Lower lobe of right lung (tissue), 2 donors: Measurements from ENCODE around the gene TSPAN13. TPM values are rescaled to one million over a fixed set of nuclear protein-coding genes. Genes with fewer than 3 reads are reported as not detected.
"Not testable (repeated sequence)": the region's sequence is repeated elsewhere in the genome, so short reads cannot be mapped to it uniquely, and the experiment has no call there.

ENCODE experiments used
- ATAC-seq, 2 donors: fragments of 200-7000 bp; cut with Tn5 transposase; one replicate each; pipeline ENCODE4 v1.9.1; 2020 to 2022; ENCODE audit warnings: mild to moderate bottlenecking in 2 of 2, moderate library complexity in 2 of 2
- DNase-seq: peaks from one replicate; pipeline ENCODE4 v3.0.0-alpha.2; 2020
- H3K27ac ChIP-seq: fragments of 200-600 bp; one replicate; pipeline ENCODE4 v1.8.0; 2022
- H3K27me3 ChIP-seq: fragments of 200-600 bp; one replicate; pipeline ENCODE4 v1.8.0; 2022; ENCODE audit warnings: low read depth
- H3K36me3 ChIP-seq: fragments of 200-600 bp; one replicate; pipeline ENCODE4 v1.8.0; 2022; ENCODE audit warnings: mild to moderate bottlenecking
- H3K4me1 ChIP-seq: fragments of 200-600 bp; one replicate; pipeline ENCODE4 v1.8.0; 2022
- H3K4me3 ChIP-seq: fragments of 200-600 bp; one replicate; pipeline ENCODE4 v1.8.0; 2022; ENCODE audit warnings: mild to moderate bottlenecking
- H3K9me3 ChIP-seq: fragments of 200-600 bp; one replicate; pipeline ENCODE4 v1.8.0; 2022
- intact Hi-C: fragments of 100-400 bp; cut with DNase I; formaldehyde crosslinking; loops from one replicate; pipeline ENCODE4 v1.11.0; 2022
- total RNA-seq: library from RNA; stranded (reverse); fragmentation: NEBNext Ultra II Directional; extraction: Animal tissue kit (Norgen Biotek cat#: 25700); gene quantifications from one replicate; pipeline ENCODE4 v1.2.1, GENCODE V29; 2021
- TF ChIP-seq, protein P1 (sequence below): fragments of 200-600 bp; IDR thresholded peaks from one replicate; pipeline ENCODE4 v1.8.0; 2022; ENCODE audit warnings: antibody characterized with exemption, mild to moderate bottlenecking
- donor health status: DM: no; HTN: yes; CAD: no; lungs with severe emphysema.

Gene TSPAN13
- total RNA-seq, 1 donor from 2014 or later: 120 TPM

DNA sequence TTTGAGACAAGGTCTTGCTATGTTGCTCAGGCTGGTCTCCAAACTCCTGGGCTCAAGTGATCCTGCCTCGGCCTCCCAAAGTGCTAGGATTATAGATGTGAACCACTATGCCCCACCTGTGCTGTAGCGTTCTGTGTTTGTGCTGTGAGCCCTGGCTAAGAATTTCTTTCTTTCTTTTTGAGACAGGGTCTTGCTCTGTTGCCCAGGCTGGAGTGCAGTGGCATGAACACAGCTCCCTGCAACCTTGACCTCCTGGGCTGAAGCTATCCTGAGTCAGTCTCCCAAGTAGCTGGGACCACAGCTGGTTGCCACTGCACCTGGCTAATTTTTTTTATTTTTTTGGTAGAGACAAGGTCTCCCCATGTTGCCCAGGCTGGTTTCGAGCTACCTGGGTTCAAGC lies 11.4 kb downstream of the TSPAN13 start:
- TF ChIP-seq, protein P1, sequence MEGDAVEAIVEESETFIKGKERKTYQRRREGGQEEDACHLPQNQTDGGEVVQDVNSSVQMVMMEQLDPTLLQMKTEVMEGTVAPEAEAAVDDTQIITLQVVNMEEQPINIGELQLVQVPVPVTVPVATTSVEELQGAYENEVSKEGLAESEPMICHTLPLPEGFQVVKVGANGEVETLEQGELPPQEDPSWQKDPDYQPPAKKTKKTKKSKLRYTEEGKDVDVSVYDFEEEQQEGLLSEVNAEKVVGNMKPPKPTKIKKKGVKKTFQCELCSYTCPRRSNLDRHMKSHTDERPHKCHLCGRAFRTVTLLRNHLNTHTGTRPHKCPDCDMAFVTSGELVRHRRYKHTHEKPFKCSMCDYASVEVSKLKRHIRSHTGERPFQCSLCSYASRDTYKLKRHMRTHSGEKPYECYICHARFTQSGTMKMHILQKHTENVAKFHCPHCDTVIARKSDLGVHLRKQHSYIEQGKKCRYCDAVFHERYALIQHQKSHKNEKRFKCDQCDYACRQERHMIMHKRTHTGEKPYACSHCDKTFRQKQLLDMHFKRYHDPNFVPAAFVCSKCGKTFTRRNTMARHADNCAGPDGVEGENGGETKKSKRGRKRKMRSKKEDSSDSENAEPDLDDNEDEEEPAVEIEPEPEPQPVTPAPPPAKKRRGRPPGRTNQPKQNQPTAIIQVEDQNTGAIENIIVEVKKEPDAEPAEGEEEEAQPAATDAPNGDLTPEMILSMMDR: no peak
- Histone ChIP-seq H3K9me3 (no peaks in the 10 kb centered on the region), H3K27ac (no peak overlapping the region), H3K4me1 (no peaks in the 10 kb centered on the region), H3K4me3 (no peak overlapping the region), H3K27me3 (no peaks in the 10 kb centered on the region), H3K36me3 (no peaks in the 10 kb centered on the region)
- ATAC-seq: no peak
- intact Hi-C loops: no loop called here
- no peak for DNase-seq

DNA sequence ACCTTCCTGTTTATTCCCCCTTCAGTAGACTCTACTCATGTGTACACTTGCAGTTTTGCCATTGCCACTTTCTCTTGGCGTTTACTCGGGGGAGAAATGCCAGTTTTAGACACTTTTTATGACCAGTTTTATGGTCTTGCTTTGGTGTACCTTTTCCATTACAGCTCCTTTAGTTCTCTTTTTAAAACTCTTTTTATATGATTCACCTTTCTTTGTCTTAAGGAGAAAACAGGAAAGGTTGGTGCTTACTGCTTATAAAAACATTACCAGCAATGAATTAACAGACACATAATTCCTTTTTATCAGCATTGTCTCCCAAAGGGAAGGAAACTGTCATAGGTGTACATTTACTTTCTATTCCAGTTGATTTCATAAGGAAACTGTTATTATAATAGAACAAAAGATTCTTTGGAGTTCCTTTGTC lies 11.9 kb downstream of the TSPAN13 start:
- H3K4me3 ChIP-seq: no peak overlapping the region
- no peak overlapping the region for H3K27ac ChIP-seq
- intact Hi-C loops: no loop called here
- H3K9me3 ChIP-seq: no peaks in the 10 kb centered on the region
- TF ChIP-seq, protein P1: no peak
- no peak for DNase-seq
- H3K36me3 ChIP-seq: no peaks in the 10 kb centered on the region
- H3K4me1 ChIP-seq: peaks cover 3% of the 10 kb centered on the region
- no peak for ATAC-seq
- no peaks in the 10 kb centered on the region for H3K27me3 ChIP-seq

DNA sequence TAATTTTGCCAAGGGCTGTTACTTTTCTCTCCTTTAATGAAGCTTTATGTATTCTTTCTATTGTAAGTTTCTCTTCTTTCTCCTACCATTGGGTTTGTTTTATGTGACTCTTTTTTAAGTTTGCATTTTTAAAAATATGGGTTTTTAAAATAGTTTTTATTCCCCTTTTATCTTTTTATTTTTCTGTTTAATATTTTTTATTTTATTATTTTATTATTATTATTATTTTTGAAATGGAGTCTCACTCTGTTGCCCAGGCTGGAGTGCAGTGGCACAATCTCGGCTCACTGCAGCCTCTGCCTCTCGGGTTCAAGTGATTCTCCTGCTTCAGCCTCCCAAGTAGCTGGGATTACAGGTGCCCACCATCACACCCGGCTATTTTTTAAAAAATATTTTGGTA lies 16.4 kb downstream of the TSPAN13 start:
- DNase-seq, ATAC-seq, H3K4me3 ChIP-seq, H3K9me3 ChIP-seq, H3K36me3 ChIP-seq, intact Hi-C loops, H3K27ac ChIP-seq, H3K27me3 ChIP-seq: not testable (repeated sequence)
- H3K4me1 ChIP-seq: peaks cover 12% of the 10 kb centered on the region

DNA sequence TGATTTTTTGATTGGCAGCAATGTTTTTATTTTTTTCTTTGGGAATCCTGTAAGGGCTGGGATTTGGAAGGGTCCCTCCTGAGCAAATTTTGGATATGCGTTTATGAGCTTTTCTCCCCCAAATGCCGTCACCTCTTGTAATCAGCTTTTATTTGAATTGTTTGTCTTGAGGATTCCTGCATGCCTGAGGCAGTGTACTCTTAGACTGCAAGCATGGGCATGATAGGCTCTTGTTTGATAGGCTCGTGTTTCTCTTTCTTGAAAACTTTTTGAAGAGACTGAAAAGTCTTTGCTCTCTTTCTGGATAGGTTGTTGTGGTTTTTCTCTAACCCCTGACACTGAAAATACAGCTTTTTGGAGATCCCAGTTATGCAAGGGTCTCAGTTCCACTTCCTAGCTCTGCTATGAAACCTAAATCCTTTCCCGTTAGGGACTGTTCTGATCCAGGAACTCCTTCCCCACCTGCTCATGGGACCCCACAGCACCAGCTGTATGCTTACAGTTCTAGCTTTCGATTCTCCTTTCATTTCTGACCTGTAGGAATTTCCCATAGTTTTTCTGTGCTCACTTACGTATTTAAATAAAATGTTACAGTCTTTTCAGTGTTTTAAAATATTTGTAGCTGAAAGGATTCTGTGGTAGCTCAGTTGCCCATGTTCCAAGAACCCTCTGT lies 17.2 kb downstream of the TSPAN13 start:
- H3K27me3 ChIP-seq: no peaks in the 10 kb centered on the region
- H3K9me3 ChIP-seq: no peaks in the 10 kb centered on the region
- H3K27ac ChIP-seq: no peak overlapping the region
- peaks cover 12% of the 10 kb centered on the region for H3K4me1 ChIP-seq
- H3K36me3 ChIP-seq: no peaks in the 10 kb centered on the region
- no peak overlapping the region for H3K4me3 ChIP-seq
- TF ChIP-seq, protein P1: no peak
- peak in 1 of 2 donors; percentile 56 for ATAC-seq
- intact Hi-C loops: no loop called here
- DNase-seq: no peak

DNA sequence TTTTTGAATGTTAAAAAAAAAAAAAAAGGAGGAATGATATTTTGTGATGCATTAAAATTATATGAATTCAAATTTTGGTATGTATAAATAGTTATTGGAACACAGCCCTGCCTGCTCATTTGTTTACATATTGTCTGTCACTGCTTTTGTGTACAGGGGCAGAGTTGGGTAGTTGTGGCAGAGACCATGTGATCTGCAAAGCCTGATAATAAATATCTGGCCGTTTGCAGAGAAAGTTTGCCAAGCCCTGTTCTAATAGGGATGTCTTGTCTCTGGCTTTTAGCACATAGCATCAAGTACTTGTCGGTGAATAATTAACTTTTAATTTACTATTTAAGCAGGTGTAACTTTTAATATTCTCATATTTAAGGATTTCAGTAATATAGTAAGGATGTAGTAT lies 19.8 kb downstream of the TSPAN13 start:
- no peak for DNase-seq
- no peak overlapping the region for H3K4me3 ChIP-seq
- H3K9me3 ChIP-seq: no peaks in the 10 kb centered on the region
- H3K4me1 ChIP-seq: peaks cover 12% of the 10 kb centered on the region
- TF ChIP-seq, protein P1: no peak
- H3K27me3 ChIP-seq: no peaks in the 10 kb centered on the region
- intact Hi-C loops: no loop called here
- peaks cover 4% of the 10 kb centered on the region for H3K36me3 ChIP-seq
- ATAC-seq: no peak
- no peak overlapping the region for H3K27ac ChIP-seq

DNA sequence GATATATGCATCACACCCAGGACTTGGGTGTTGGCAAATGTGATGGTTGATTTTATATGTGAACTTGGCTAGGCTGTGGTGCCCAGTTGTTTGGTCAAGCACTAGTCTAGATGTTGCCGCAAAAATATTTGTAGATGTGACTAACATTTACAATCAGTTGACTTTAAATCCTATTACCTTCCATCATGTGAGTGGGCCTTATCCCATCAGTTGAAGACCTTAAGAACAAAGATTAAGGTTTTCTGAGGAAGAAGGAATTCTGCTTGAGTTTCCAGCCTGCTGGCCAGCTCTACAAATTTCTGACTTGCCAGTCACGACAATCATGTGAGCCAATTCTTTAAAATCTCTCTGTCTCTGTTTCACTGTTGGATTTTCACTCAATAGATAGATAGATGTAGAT lies 20.3 kb downstream of the TSPAN13 start:
- TF ChIP-seq, protein P1: no peak
- H3K4me3 ChIP-seq: no peak overlapping the region
- H3K27ac ChIP-seq: no peak overlapping the region
- no peaks in the 10 kb centered on the region for H3K27me3 ChIP-seq
- H3K9me3 ChIP-seq: no peaks in the 10 kb centered on the region
- H3K4me1 ChIP-seq: peaks cover 12% of the 10 kb centered on the region
- intact Hi-C loops: no loop called here
- DNase-seq (no peak), ATAC-seq (no peak)
- peaks cover 5% of the 10 kb centered on the region for H3K36me3 ChIP-seq
